Left ventricle myocardium superior (tissue), 1 donor: Measurements from ENCODE around the gene ANKIB1. TPM values are rescaled to one million over a fixed set of nuclear protein-coding genes. Genes with fewer than 3 reads are reported as not detected.
A peak's percentile ranks its signal among the peaks of the same experiment; 100 is the strongest.
"Not testable (repeated sequence)": the region's sequence is repeated elsewhere in the genome, so short reads cannot be mapped to it uniquely, and the experiment has no call there.

Experiments
- ATAC-seq: fragments of 200-7000 bp; cut with Tn5 transposase; one replicate; pipeline ENCODE4 v1.9.1; 2020; ENCODE audit warnings: mild to moderate bottlenecking, moderate library complexity
- DNase-seq: peaks from one replicate; pipeline ENCODE4 v3.0.0-alpha.2; 2020
- intact Hi-C: fragments of 100-400 bp; cut with micrococcal nuclease; formaldehyde crosslinking; loops from one replicate; pipeline ENCODE4 v1.11.0; 2022
- total RNA-seq: library from RNA; stranded (reverse); fragmentation: NEBNext Ultra II Directional; extraction: Animal tissue kit (Norgen Biotek cat#: 25700); gene quantifications from one replicate; pipeline ENCODE4 v1.2.1, GENCODE V29; 2021
- donor health status: DM: no; HTN: yes; CAD: no; lungs with severe emphysema.

The ANKIB1 gene
- total RNA-seq, 1 donor from 2014 or later, result 39.3 TPM

DNA sequence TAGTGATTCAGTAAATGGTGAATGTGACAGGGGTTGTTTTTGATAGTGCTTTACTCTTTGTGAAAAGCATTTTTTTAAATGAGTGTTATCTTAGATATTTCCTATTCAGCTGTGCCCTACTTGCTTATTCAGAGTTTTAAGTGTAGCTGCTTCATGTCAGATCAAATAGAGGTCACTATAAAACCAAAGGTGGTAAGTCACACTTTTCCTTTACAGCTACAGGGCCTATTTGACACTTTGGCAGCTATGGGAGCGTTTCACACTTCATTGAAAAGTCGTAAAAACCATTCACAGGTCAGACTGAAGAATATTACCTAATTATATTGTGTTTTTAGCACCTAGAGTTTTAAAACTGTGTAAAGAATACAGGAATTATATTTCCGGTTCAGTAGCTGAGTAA is 67.3 kb downstream of the ANKIB1 start:
- intact Hi-C loops, result no loop called here
- DNase-seq (no peak), ATAC-seq (no peak)

DNA sequence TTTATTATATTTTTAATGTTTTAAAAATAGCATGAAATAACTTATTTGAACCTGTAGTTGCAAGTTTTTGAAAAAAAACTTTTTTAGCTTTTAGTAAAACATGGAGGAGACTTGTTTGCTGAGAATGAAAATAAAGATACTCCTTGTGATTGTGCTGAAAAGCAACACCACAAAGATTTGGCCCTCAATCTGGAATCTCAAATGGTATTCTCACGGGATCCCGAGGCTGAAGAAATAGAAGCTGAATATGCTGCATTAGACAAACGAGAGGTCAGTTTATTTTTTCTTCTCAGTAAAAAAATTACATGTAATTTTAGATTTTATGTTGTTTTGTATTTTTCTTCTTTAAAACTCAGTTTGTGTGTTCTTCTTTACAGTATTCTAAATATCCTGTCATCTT is 73.5 kb downstream of the ANKIB1 start:
- ATAC-seq (no peak), DNase-seq (no peak)
- intact Hi-C loops, result no loop called here

DNA sequence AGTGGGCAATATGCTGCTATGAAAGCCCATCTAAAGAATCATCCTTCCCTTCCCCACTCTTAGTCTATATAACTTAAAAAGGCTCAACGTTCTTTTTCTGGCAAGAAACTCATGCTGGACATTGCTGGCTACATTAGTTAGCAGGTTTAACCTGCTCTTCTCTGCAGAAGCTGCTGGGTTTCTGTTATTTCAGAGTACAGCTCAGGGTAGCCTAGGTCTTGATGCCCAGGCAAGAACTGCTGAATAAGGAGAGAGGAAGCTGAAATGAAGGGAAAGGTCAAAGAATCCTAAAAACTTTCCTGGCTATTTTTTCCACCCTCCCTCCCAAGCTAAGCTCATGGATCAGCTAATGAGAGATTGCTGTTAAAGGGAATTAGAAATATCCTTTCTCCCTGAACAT is 79.4 kb downstream of the ANKIB1 start:
- ATAC-seq (peak; percentile 35), DNase-seq (no peak)
- intact Hi-C loops, result no loop called here

DNA sequence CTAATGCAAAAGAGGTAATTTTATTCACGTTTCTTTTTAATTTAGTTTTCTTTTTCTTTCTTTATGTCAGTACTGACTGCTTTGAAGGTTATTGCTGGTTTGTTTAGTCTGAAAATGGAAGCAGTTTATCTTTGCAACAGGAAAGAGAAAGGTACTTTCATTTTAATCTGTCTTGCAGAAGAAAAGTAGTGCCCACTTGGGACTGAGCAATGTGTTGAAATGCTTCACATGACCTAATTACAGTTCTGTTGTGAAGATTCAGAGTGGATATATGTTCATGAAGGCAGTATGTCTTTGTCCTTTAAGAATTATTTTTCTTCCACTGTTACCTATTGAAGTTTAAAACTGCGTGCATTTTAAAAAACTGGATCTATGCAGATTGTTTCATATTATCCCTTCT is 80.1 kb downstream of the ANKIB1 start:
- no peak for DNase-seq

DNA sequence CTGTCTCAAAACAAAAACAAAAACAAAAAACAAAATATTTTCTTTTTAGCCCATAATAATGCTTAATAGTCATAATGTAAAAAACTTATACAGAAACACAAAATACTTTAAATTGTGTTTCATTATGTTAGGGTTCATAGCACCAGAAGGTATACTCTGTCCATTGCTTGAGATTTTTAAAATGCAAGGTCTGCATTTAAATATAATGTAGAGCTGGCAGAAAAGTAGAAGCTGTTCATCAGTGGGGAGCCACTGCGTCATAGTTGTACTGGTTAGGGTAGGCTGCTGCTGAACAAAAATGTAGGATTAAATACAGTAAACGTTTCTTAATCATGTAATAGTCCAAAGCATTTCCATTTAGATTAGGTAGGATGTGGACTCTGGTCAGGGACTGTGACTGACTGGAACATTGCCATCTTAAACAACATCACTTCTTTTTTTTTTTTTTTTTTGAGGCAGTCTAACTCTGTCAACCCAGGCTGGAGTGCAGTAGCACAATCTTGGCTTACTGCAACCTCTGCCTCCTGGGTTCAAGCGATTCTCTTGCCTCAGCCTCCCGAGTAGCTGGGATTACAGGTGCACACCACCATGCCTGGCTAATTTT is 85.2 kb downstream of the ANKIB1 start:
- DNase-seq, result no peak
- ATAC-seq, result no peak
- intact Hi-C loops, result no loop called here

More for the DNA sequence above, 80.1 kb downstream of the ANKIB1 start:
- intact Hi-C loops, result no loop called here
- peak; percentile 26 for ATAC-seq

DNA sequence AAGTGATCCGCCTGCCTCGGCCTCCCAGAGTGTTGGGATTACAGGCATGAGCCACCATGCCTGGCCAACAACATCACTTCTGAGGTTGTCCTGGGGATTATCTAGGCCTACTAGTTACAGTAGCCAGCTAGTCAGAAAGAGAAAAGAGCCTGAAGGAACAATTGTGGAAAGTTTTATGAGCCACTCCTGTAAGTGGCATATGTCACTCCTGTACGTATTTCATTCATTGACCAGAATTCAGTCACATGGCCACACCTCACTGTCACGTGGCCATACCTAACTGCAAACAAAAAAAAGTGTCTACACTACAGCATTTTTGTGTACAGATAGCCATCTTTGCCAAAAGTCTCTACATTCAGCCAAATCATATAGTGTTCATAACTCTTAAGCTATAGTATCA is 85.7 kb downstream of the ANKIB1 start:
- no peak for ATAC-seq
- no peak for DNase-seq
- intact Hi-C loops, result no loop called here

DNA sequence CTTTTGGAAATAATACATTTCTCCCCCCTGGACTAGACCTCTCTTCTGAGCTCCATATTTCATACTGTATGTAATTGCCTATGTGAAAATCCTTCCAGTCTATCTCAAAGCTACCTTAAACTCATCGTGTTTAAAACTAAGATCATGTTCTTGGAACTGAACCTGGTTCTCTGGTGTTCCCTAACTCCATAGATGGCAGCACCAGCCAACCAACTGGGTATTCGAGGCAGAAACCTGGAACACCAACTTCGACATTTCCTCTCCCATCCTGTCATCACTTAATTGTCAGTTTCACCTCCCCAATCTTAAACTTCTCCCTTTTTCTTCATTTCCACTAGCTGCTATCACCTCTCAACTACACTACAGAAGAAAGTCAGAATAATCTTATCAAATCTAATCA is 87.0 kb downstream of the ANKIB1 start:
- DNase-seq, result no peak
- intact Hi-C loops, result no loop called here
- ATAC-seq, result no peak

DNA sequence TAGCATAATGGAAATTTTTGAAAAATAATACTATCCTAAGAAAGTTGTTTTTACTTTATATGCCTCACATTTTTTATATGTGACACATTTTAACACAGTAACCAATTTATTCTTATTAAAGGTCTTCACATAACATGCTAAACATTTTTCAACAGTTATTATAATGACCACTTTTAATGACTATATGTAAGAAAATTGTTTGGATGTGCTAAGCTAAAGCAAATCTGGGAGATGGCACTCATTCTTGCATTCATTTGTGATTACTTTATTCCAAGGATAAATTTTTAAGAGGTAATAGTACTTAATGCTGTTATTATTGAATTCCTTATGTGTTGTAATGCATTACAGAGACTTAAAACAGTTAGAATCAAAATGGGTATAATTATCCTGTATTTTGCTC is 88.1 kb downstream of the ANKIB1 start:
- intact Hi-C loops, result no loop called here
- ATAC-seq (no peak), DNase-seq (no peak)

DNA sequence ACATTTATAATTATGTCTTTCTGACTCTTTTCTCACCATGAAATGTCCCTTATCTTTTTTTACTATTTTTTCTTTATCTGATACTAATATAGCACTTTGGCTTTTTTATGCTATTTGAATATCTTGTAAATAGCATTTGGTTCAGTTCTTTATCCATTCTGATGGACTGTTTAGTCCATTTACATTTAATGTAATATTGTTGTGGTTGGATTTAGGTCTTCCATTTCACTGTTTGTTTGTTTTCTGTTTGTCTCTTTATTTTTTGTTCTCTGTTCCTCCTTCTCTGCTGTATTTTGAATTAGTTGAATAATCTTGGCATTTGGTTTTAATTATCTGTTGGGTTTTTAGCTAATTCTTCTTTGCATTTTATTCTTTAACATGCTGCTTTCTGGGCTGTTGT is 89.8 kb downstream of the ANKIB1 start:
- DNase-seq (no peak), ATAC-seq (no peak)
- intact Hi-C loops, result no loop called here

DNA sequence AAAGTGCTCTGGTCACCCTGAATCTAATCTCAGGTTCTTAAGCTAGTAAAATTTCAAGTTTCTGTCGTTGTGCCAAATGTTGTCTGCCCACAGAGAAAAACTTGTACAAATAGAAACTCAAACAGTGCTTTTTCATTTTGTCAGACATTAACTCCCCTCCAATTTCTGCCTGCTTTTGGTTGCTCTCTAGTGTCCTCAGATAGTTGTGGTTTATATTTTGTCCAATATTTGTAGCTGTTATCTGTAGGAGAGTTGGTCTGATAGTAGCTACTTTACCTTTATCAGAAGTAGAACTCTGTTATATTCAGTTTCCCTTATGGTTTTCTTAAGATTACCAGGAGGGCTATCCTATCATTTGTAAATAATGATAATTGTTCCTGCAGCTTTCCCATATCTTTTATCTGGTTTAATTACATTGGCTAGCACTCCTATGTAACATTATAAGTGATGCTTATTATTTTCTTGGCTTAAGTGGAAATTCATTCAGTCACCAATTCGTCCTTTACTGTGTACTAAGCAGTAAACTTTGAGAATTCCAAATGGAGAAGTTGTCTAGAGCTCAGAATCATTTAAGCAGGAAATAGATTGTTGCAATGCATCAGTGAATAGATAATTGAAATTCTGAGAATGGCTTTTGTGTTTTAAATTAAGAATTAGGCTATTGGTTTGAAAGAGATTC is 91.0 kb downstream of the ANKIB1 start:
- intact Hi-C loops, result no loop called here
- no peak for DNase-seq
- ATAC-seq, result no peak

DNA sequence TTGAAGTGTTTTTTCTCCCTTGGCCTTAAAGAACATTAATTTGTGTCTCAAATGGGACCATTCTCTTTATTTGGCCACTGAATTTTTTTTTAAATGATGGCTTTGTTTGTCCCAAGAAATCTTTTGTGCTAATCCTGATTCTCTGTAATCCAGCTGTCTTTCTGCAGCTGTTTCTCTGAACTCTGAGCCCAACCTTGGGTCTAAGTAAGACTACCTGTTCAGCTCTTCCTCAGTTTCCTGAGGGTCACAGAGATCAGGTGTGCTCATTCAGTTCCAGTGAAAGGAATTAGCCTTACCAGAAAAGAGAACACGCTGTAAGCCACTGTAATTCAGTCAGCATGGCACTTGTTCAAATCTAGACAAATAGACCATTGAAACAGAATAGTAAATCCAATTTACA is 94.2 kb downstream of the ANKIB1 start:
- DNase-seq (no peak), ATAC-seq (no peak)
- intact Hi-C loops, result no loop called here

DNA sequence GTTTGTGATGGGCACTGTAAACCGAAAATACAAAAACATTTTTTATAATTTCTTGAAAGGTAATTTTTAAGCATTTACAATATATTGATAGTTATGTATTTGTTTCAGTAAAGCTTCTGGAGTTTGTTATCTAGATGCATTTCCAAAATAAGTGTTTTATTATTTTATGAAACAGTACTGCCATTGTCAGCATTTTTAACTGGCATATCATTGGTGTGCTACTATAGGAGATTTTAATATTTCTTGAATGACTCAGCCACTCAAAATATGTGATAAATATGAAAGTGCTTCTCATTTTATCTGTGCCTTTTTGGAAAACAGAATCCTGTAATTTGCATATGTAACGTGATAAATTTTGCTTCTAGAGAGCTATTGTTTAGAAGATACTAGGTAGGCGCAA is 97.9 kb downstream of the ANKIB1 start:
- intact Hi-C loops, result no loop called here
- DNase-seq (no peak), ATAC-seq (no peak)

DNA sequence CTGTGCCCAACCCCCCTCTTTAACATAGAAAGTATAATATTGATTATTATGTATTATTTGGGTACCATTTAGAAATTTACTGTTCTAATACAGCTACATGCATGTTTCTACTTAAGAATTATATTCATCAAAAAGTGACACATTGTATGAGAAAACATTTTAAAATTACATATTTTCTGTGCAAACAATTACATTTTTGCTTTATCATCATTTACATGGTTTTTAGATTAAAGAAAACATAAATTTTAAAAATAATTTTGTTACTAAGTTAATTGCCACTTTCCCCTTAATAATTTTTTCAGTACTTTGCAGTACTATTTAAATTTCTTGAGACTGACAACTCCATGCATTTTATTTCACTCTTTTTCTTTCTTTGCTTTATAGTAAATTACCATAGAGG is 106.2 kb downstream of the ANKIB1 start:
- intact Hi-C loops, result no loop called here
- no peak for ATAC-seq
- no peak for DNase-seq

DNA sequence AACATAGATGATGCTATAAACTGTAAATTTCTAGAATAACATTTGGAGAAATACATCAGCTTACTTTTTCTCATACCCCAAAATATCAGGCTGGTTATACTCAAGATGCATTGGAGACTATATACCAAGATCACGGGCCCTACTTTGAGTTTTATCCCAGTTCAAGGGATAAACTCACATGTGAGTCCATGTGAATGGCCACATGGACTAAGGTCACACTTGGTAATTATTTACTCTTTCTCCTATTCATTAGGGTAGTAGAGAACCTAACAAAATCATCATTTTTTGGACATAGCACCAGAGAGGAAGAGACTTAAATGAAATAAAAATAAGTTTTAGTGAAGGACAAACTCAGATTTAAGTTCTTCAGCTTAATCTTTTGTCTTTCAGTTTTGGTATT is 108.4 kb downstream of the ANKIB1 start:
- intact Hi-C loops, result no loop called here
- ATAC-seq, result no peak
- DNase-seq, result no peak

DNA sequence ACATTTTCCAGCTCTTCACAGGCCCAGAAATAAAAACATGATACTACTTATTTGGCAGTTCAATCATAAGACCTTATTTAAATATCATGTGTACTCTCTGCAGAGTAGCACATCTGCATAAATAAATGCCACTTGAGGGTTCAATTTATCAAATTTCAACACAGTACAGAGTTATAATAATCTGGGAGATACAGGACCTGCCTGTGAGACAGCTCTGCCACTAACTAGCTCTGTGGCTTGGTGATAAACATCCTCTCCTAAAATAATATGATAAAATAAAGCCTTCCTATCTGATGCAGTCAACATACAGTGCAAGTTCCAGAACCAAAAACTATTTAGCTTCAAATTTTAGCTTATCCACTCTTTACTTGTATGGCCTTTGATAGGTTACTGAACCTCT is 110.6 kb downstream of the ANKIB1 start:
- intact Hi-C loops, result no loop called here
- no peak for ATAC-seq
- DNase-seq, result no peak

DNA sequence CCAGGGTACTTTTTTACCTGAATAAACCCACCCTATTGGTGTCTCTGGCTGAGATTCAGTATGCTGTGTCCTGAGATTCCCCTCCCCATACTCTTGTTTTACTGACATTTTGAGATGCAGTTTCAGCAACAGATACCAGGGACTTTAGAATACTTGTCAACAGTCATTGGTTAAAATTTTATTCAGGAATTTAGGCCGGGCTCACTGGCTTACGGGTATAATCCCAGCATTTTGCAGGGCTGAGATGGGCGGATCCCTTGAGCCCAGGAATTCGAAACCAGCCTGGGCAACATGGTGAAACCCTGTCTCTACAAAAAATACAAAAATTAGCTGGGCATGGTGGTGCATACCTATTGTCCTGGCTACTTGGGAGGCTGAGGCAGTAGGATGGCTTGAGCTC is 111.5 kb downstream of the ANKIB1 start:
- DNase-seq, result no peak
- ATAC-seq, result no peak
- intact Hi-C loops, result no loop called here

DNA sequence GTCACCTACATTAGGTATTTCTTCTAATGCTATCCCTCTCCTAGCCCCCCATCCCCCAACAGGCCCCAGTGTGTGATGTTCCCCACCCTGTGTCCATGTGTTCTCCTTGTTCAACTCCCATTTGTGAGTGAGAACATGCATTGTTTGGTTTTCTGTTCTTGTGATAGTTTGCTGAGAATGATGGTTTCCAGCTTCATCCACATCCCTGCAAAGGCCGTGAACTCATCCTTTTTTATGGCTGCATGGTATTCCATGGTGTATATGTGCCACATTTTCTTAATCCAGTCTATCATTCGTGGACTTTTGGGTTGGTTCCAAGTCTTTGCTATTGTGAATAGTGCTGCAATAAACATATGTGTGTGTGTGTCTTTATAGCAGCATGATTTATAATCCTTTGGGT is 113.4 kb downstream of the ANKIB1 start:
- intact Hi-C loops, DNase-seq, ATAC-seq: not testable (repeated sequence)

DNA sequence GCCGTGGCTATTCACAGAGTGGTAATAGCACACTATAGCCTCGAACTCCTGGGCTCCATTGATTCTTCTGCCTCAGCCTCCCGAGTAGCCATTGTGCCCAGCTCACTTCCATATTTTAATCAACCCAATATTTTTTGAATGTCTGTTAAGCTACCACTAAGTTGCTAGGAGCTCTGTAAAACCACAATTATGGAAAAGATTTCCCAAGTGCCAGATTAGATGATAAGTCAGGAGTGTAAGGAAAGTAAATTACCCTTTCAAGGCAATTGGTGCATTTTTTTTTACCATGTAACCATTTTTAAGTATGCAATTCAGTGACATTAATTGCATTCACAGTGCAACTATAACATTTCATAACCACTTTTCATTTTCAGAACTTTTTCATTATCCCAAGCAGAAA is 114.0 kb downstream of the ANKIB1 start:
- no peak for ATAC-seq
- DNase-seq, result no peak
- intact Hi-C loops, result no loop called here

DNA sequence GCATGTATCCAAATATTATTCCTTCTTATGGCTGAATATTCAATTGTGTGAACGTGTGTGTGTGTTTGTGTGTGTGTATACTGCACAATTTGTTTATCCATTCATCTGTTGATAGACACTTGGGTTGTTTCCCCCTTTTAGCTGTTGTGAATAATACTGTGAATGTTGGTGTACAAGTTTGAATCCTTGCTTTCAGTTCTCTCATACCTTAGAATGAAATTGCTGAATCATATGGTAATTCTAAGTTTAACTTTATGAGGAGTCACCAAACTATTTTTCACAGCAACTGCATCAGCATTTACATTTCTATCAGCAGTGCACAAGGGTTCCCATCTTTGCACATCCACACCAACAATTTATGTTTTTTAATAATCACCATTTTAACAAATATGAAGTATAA is 114.6 kb downstream of the ANKIB1 start:
- ATAC-seq, result no peak
- DNase-seq, result no peak
- intact Hi-C loops, result no loop called here

DNA sequence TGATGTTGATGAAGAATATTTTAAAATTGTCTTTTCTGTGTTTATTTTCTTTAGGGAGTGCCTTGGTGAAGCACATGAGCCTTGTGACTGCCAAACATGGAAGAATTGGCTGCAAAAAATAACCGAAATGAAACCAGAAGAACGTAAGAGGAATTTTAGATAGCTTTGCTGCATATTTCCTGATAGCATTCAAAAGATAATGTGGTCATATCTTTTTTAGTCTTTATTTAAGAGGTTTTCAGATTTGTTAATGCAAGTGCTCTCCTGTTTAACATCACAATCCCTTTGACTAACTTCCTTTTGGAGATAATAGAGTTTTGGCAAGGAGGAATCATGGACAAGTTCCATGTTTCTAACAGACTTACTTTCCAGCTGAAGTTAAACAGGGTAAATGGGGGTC is 116.4 kb downstream of the ANKIB1 start:
- ATAC-seq (no peak), DNase-seq (no peak)
- intact Hi-C loops, result no loop called here

DNA sequence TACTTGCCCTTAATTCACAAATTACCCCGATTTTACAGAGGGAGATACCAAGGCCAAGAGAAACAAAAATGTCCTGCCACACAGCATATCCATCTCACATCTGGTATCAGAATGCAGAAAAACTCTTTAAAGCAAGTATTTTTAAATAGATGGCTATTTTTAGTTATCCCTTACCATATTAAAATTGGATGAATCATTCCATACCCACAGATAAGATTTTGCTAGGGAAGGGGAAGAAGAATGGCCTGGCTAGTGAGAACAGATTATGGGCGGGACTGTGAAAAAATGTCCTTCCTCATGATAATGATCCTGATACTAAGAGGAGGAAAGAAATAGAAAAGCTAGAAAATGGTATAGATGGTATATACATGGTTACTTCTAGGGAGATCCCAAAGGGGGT is 121.0 kb downstream of the ANKIB1 start:
- DNase-seq (no peak), ATAC-seq (no peak)
- intact Hi-C loops, result no loop called here

DNA sequence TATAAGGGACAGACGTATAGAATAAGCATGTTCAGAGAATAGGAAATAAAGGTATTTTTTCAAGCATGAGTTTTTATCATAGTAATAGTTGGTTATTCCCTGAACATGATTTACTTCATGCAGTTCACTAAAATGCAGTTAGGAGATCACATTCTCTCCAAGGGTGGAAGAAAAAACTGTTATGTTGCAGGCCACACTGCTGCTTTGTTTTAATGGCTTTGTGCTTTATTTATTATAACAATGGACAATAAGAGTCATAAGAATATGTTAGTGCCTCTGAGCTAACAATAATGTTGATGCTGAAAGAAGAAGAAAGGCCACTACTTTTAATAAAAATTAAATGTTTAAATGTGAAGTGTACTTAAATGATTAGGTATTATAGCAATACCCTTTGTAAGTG is 123.0 kb downstream of the ANKIB1 start:
- ATAC-seq (no peak), DNase-seq (no peak)
- intact Hi-C loops, result no loop called here
